GM12878 (cell line): Measurements from ENCODE around the gene ELP6. TPM values are rescaled to one million over a fixed set of nuclear protein-coding genes. Genes with fewer than 3 reads are reported as not detected.

Source experiments
- ATAC-seq: fragments of 200-7000 bp; cut with Tn5 transposase; 3 replicates; pipeline ENCODE4 v1.9.1; 2020; ENCODE audit warnings: mild to moderate bottlenecking, moderate library complexity
- BruUV-seq: library from RNA; stranded (reverse); fragments of 400-500 nt; replicated peaks from 2 replicates; lab custom pipeline; 2021; lab: Mats Ljungman, UMichigan
- CTCF ChIA-PET: fragments of 300-600 bp; sonication (Branson Sonifier 250); formaldehyde crosslinking; extraction: SDS; loops from one replicate; lab custom pipeline; 2021; ENCODE audit warnings: inconsistent platforms; lab: Yijun Ruan, JAX
- POLR2A ChIA-PET: fragments of 350-600 bp; formaldehyde crosslinking; extraction: SDS; loops from one replicate; lab custom pipeline; 2021; ENCODE audit warnings: inconsistent platforms; lab: Charles Lee
- RAD21 ChIA-PET: fragments of 300-600 bp; sonication (Branson Sonifier 250); formaldehyde crosslinking; loops from one replicate; lab custom pipeline; 2023; ENCODE audit warnings: antibody characterized with exemption; ENCODE audit not compliant: unreplicated experiment; lab: Charles Lee
- SMC1A ChIA-PET: fragments of 300-600 bp; sonication (Branson Sonifier 250); formaldehyde crosslinking; loops from one replicate; lab custom pipeline; 2023; ENCODE audit not compliant: unreplicated experiment, uncharacterized antibody; lab: Charles Lee
- DNase-seq: peaks from one replicate; pipeline ENCODE4 v3.0.0-alpha.2; 2011; ENCODE audit warnings: low read depth, low spot score
- FAIRE-seq: peaks from 3 replicates; lab custom pipeline; 2011; peaks lifted over from hg19 to GRCh38; lab: Jason Lieb, UNC
- H2AFZ ChIP-seq: 2 replicates; pipeline ENCODE4 v1.6.0; 2011; ENCODE audit warnings: low read depth, low read length, control low read depth; ENCODE audit not compliant: control insufficient read depth
- H3K27ac ChIP-seq: 2 replicates; pipeline ENCODE4 v1.5.1; 2011; ENCODE audit warnings: control low read depth; ENCODE audit not compliant: control insufficient read depth, insufficient read depth
- H3K27me3 ChIP-seq, 2 experiments: replicated peaks in 1 of 2; 2 replicates each; pipeline versions ENCODE4 v1.6.0 to v1.6.1; 2011; ENCODE audit warnings: low read length in 1 of 2; ENCODE audit not compliant: control insufficient read depth in 2 of 2, insufficient read depth in 2 of 2
- H3K36me3 ChIP-seq, 2 experiments: 2 replicates each; pipeline ENCODE4 v1.5.1; 2011; ENCODE audit warnings: low read length in 1 of 2; ENCODE audit not compliant: control insufficient read depth in 2 of 2, insufficient read depth in 2 of 2
- H3K4me1 ChIP-seq: 2 replicates; pipeline ENCODE4 v1.6.1; 2011; ENCODE audit warnings: mild to moderate bottlenecking, low read length, moderate library complexity, mixed read lengths; ENCODE audit not compliant: control insufficient read depth, insufficient read depth
- H3K4me2 ChIP-seq: 2 replicates; pipeline ENCODE4 v1.6.0; 2011; ENCODE audit warnings: control low read depth; ENCODE audit not compliant: control insufficient read depth, insufficient read depth
- H3K4me3 ChIP-seq: fragments of 200-600 bp; sonication (generic); 2 replicates; pipeline ENCODE4 v1.5.1; 2016
- H3K79me2 ChIP-seq: 2 replicates; pipeline ENCODE4 v1.6.0; 2011; ENCODE audit warnings: low read length; ENCODE audit not compliant: control insufficient read depth, insufficient read depth
- H3K9ac ChIP-seq: 2 replicates; pipeline ENCODE4 v1.8.0; 2011; ENCODE audit warnings: low read length, control low read depth, mixed read lengths; ENCODE audit not compliant: control insufficient read depth, insufficient read depth
- H3K9me3 ChIP-seq: replicated peaks from 3 replicates; pipeline ENCODE4 v1.5.1; 2011; ENCODE audit warnings: mild to moderate bottlenecking, low read length; ENCODE audit not compliant: control insufficient read depth, insufficient read depth
- H4K20me1 ChIP-seq: 2 replicates; pipeline ENCODE4 v1.6.0; 2011; ENCODE audit not compliant: control insufficient read depth, insufficient read depth
- BCLAF1 ChIP-seq: fragments of 450-650 bp; IDR thresholded peaks from 2 replicates; pipeline ENCODE4 v1.6.1; 2017; ENCODE audit warnings: antibody characterized with exemption, mild to moderate bottlenecking, moderate library complexity
- CHD2 ChIP-seq: IDR thresholded peaks from 2 replicates; pipeline ENCODE4 v1.6.1; 2011; ENCODE audit warnings: low read depth, low read length, improper control_type of control experiment, borderline replicate concordance
- CREM ChIP-seq: IDR thresholded peaks from 2 replicates; pipeline ENCODE4 v1.6.1; 2014; ENCODE audit warnings: antibody characterized with exemption, low read depth
- ESRRA ChIP-seq: IDR thresholded peaks from 2 replicates; pipeline ENCODE4 v1.6.1; 2012; ENCODE audit warnings: mild to moderate bottlenecking, low read length, improper control_type of control experiment
- FOXK2 ChIP-seq: fragments of 450-650 bp; IDR thresholded peaks from 2 replicates; pipeline ENCODE4 v1.6.1; 2017; ENCODE audit warnings: mild to moderate bottlenecking, moderate library complexity
- FOXM1 ChIP-seq: IDR thresholded peaks from 2 replicates; pipeline ENCODE4 v1.6.1; 2012; ENCODE audit warnings: low read depth, mild to moderate bottlenecking, inconsistent platforms, low read length, moderate library complexity
- KLF5 ChIP-seq: fragments of 450-650 bp; IDR thresholded peaks from 2 replicates; pipeline ENCODE4 v1.6.1; 2014; ENCODE audit warnings: mild to moderate bottlenecking; ENCODE audit not compliant: partially characterized antibody
- LARP7 ChIP-seq: fragments of 450-650 bp; IDR thresholded peaks from 2 replicates; pipeline ENCODE4 v1.6.1; 2017; ENCODE audit warnings: mild to moderate bottlenecking
- MAX ChIP-seq: IDR thresholded peaks from 2 replicates; pipeline ENCODE4 v1.6.1; 2012; ENCODE audit warnings: low read depth, low read length, improper control_type of control experiment
- MTA2 ChIP-seq: fragments of 450-650 bp; IDR thresholded peaks from 2 replicates; pipeline ENCODE4 v1.6.1; 2016; ENCODE audit warnings: low read depth, mild to moderate bottlenecking, moderate library complexity
- MXI1 ChIP-seq: fragments of 150-350 bp; IDR thresholded peaks from 2 replicates; pipeline ENCODE4 v1.6.1; 2011; ENCODE audit warnings: low read depth, mild to moderate bottlenecking, inconsistent platforms, low read length, improper control_type of control experiment
- NFXL1 ChIP-seq: fragments of 450-650 bp; IDR thresholded peaks from 2 replicates; pipeline ENCODE4 v1.6.1; 2017; ENCODE audit warnings: antibody characterized with exemption, mild to moderate bottlenecking, borderline replicate concordance
- NR2C1 ChIP-seq: fragments of 450-650 bp; IDR thresholded peaks from 2 replicates; pipeline ENCODE4 v1.6.1; 2017; ENCODE audit warnings: antibody characterized with exemption, mild to moderate bottlenecking, moderate library complexity
- NR2F1 ChIP-seq: fragments of 450-650 bp; conservative IDR thresholded peaks from 2 replicates; pipeline ENCODE4 v1.6.1; 2017; ENCODE audit warnings: mild to moderate bottlenecking
- RAD21 ChIP-seq: IDR thresholded peaks from 2 replicates; pipeline ENCODE4 v1.6.1; 2011; ENCODE audit warnings: mild to moderate bottlenecking, low read depth, low read length, moderate library complexity; ENCODE audit not compliant: insufficient read depth
- SIX5 ChIP-seq: IDR thresholded peaks from 2 replicates; pipeline ENCODE4 v1.6.1; 2011; ENCODE audit warnings: mild to moderate bottlenecking, low read depth, low read length, moderate library complexity; ENCODE audit not compliant: severe bottlenecking
- SREBF1 ChIP-seq: IDR thresholded peaks from 2 replicates; pipeline ENCODE4 v1.6.1; 2012; ENCODE audit warnings: mild to moderate bottlenecking, low read length
- ZNF217 ChIP-seq: fragments of 450-650 bp; IDR thresholded peaks from 2 replicates; pipeline ENCODE4 v1.6.1; 2017; ENCODE audit warnings: antibody characterized with exemption, mild to moderate bottlenecking
- ZZZ3 ChIP-seq: IDR thresholded peaks from 2 replicates; pipeline ENCODE4 v1.6.1; 2011; ENCODE audit warnings: low read depth; ENCODE audit not compliant: control insufficient read depth, insufficient read length
- WGBS: methylation state at CpG from one replicate; pipeline ENCODE4 v1.1.6; 2016; ENCODE audit warnings: low lambda C conversion rate; ENCODE audit not compliant: insufficient replicate concordance, insufficient coverage; ENCODE audit errors: missing lambda C conversion rate; 5-methylcytosine and 5-hydroxymethylcytosine counted together
- in situ Hi-C: fragments of 300-500 bp; cut with MboI; formaldehyde crosslinking; loops from 9 replicates; pipeline ENCODE4 v1.14.3; 2018; ENCODE audit warnings: mixed read lengths
- intact Hi-C: fragments of 100-400 bp; cut with micrococcal nuclease; formaldehyde crosslinking; loops from one replicate; pipeline ENCODE4 v1.14.2; 2022; ENCODE audit not compliant: unreplicated experiment
- polyA plus RNA-seq, 11 experiments: library from polyadenylated mRNA; depleted of rRNA in 4 of 11; unstranded in 6 of 11; stranded (reverse) in 5 of 11; fragments of >200 nt; fragmentation: Nextera tagmentation in 4 of 11; fragmentation: Illumina TruSeq in 1 of 11; extraction: Ambion mirVana in 4 of 11; extraction: Trizol in 1 of 11; gene quantifications; 1 replicate in 1 of 11; 2 replicates in 10 of 11; pipeline versions ENCODE4 v1.2.1 to v1.2.3, GENCODE V29; 2011 to 2016; ENCODE audit warnings: inconsistent platforms in 2 of 11, missing spikeins in 2 of 11, low read depth in 1 of 11
- total RNA-seq, 4 experiments: library from RNA; depleted of rRNA in 3 of 4; stranded (reverse); fragments of >200 nt in 3 of 4; fragmentation: Illumina TruSeq in 1 of 4; extraction: Trizol in 1 of 4; gene quantifications; 2 replicates each; pipeline versions ENCODE4 v1.2.1 to v1.2.3, GENCODE V29; 2013 to 2021
- TF ChIP-seq, protein P1 (sequence below): fragments of 450-650 bp; IDR thresholded peaks from 2 replicates; pipeline ENCODE4 v1.6.1; 2017; ENCODE audit warnings: low read depth, mild to moderate bottlenecking, moderate library complexity

Gene ELP6
- total and polyA plus RNA-seq, 10 of the 15 experiments (the other 5 are each of a cell fraction or from before 2014, with no cell fraction given), result 39.5 to 83.3 (median 50.2) TPM

DNA sequence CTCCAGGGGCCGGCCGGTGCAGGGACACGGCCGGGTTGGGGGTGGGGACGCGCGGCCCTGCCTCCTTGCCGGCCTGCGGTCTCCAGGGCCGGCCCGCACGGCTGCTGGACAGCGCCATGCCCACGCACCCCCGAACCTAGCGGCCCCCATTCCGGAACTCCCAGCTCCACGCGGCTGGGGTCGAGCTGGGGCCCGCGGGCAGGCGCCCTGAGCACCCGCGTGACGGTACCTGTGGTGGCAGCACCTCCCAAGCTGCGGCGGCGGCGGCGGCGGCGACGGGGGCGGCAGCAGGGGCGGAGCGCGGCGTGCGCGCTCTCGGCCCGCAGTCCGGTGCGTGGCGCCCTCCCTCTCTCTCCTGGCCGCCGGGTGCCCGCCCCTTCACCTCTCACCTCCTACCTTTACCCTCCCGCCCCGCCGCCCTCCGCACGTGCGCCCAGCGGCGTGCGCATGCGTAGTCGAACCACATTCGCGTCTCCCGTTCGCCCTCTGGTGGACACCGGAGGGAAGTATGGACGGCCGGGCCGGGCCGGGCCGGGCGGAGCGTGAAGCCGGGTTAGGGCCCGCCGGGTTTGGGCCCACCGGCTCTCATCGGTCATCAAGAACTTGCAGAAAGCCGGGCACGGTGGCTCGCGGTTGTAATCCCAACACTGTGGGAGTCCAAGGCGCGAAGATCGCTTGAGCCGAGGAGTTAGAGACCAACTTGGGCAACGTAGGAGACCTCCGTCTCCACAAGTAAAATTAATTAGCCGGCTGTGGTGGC, 37.8 kb downstream of the ELP6 start, which contains the start of gene SCAP:
TSS of gene SCAP (minus strand) at position 372 of the 760 bp plus-strand sequence. CDS start 32,948 bp downstream, outside the sequence.
- ATAC-seq (peak; percentile 93), DNase-seq (peak; percentile 80), FAIRE-seq (no peak)
- H3K79me2 ChIP-seq, result peaks cover 39% of the 10 kb centered on the region
- 5% methylated on average over 60 of the region's 88 CpGs for WGBS
- ChIA-PET RAD21 (interaction anchor here (0.9 to 3.1 kb wide), 5 partner anchors 9 to 54 kb away, joined by 3 to 47 read pairs (median 4); no protein-coding TSS in a partner anchor), CTCF (interaction anchor here (0.7 to 7.3 kb wide), 18 partner anchors 9 to 1469 kb away, joined by 3 to 118 read pairs (median 3); no protein-coding TSS in a partner anchor), POLR2A (interaction anchor here (0.6 to 3.1 kb wide), 7 partner anchors 9 to 1515 kb away, joined by 3 to 12 read pairs (median 4); no protein-coding TSS in a partner anchor), SMC1A (interaction anchor here (0.8 to 4.9 kb wide), 5 partner anchors 13 to 55 kb away, joined by 4 to 46 read pairs (median 6); no protein-coding TSS in a partner anchor)
- no peaks in the 10 kb centered on the region for H4K20me1 ChIP-seq
- H3K9me3 ChIP-seq, result no peaks in the 10 kb centered on the region; the same call in 2 of the 3 replicates
- peak within 1 kb of the TSS; percentile 57 for H3K27ac ChIP-seq
- peak within 1 kb of the TSS; percentile 77 for H3K4me2 ChIP-seq
- H3K4me1 ChIP-seq, result peaks cover 3% of the 10 kb centered on the region
- intact Hi-C loops, result loop anchor here (1.0 to 5.0 kb wide), 2 partner anchors 37 to 54 kb away; partner anchors contain the start of gene ELP6
- peak within 1 kb of the TSS; percentile 83 for H3K4me3 ChIP-seq
- peak within 1 kb of the TSS; percentile 78 for H2AFZ ChIP-seq
- no peaks in the 10 kb centered on the region for H3K27me3 ChIP-seq
- in situ Hi-C loops, result loop anchor here (5.0 kb wide), 1 partner anchor 53 kb away; no protein-coding TSS in a partner anchor
- BruUV-seq, result no TSS peak
- H3K36me3 ChIP-seq, result no peaks in the 10 kb centered on the region; a peak in 1 of 4 replicates
- peak within 1 kb of the TSS; percentile 70 for H3K9ac ChIP-seq
- TF ChIP-seq SREBF1 (peak; percentile 93), ESRRA (peak; percentile 44; the same call in 1 of the 2 replicates), RAD21 (peak; percentile 55), MAX (peak; percentile 84), ZZZ3 (no peak), KLF5 (peak; percentile 63), ZNF217 (peak; percentile 47; the same call in 1 of the 2 replicates), MTA2 (peak; percentile 88), NR2C1 (peak; percentile 100), FOXM1 (no peak), BCLAF1 (peak; percentile 66; the same call in 1 of the 2 replicates), LARP7 (peak; percentile 91; the same call in 1 of the 2 replicates), NFXL1 (no peak), CREM (no peak; the same call in none of the 2 replicates), MXI1 (peak; percentile 78), FOXK2 (no peak), NR2F1 (peak; percentile 100), SIX5 (peak; percentile 33), CHD2 (peak; percentile 82)
- TF ChIP-seq, protein P1, sequence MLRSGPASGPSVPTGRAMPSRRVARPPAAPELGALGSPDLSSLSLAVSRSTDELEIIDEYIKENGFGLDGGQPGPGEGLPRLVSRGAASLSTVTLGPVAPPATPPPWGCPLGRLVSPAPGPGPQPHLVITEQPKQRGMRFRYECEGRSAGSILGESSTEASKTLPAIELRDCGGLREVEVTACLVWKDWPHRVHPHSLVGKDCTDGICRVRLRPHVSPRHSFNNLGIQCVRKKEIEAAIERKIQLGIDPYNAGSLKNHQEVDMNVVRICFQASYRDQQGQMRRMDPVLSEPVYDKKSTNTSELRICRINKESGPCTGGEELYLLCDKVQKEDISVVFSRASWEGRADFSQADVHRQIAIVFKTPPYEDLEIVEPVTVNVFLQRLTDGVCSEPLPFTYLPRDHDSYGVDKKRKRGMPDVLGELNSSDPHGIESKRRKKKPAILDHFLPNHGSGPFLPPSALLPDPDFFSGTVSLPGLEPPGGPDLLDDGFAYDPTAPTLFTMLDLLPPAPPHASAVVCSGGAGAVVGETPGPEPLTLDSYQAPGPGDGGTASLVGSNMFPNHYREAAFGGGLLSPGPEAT, result no peak
